ENCODE data around the gene ADGRG1. TPM values are rescaled to one million over a fixed set of nuclear protein-coding genes. Genes with fewer than 3 reads are reported as not detected.
A peak's percentile ranks its signal among the peaks of the same experiment; 100 is the strongest.

The ADGRG1 gene
- total RNA-seq, 1 donor from 2014 or later: 67.1 TPM

GRCh38 chr16:57628783-57629293, 408 bp downstream of the ADGRG1 start:
- peak overlapping the region; percentile 27 for H3K4me3 Mint-ChIP-seq
- H3K36me3 Mint-ChIP-seq: no peaks in the 10 kb centered on the region
- H3K4me1 Mint-ChIP-seq: peaks cover 52% of the 10 kb centered on the region
- H3K9me3 Mint-ChIP-seq: no peaks in the 10 kb centered on the region
- H3K27me3 Mint-ChIP-seq (ENCODE audit: low read depth): peaks cover 1% of the 10 kb centered on the region
- no peak for DNase-seq (ENCODE audit: low spot score in 2 of 2, unreplicated experiment in 2 of 2)
- TF ChIP-seq CTCF (IDR thresholded peaks at IDR 0.05; ENCODE audit: unreplicated experiment): no peak
- peak overlapping the region; percentile 71 for H3K27ac Mint-ChIP-seq

GRCh38 chr16:57629516-57630406, 1.3 kb downstream of the ADGRG1 start:
- no peaks in the 10 kb centered on the region for H3K36me3 Mint-ChIP-seq
- H3K27ac Mint-ChIP-seq: no peak overlapping the region
- H3K4me3 Mint-ChIP-seq: no peak overlapping the region

GRCh38 chr16:57630407-57630797, 2.0 kb downstream of the ADGRG1 start:
- no peak for TF ChIP-seq CTCF (IDR thresholded peaks at IDR 0.05; ENCODE audit: unreplicated experiment)
- Mint-ChIP-seq H3K4me3 (no peak overlapping the region), H3K4me1 (peaks cover 37% of the 10 kb centered on the region), H3K36me3 (no peaks in the 10 kb centered on the region), H3K27ac (no peak overlapping the region), H3K27me3 (ENCODE audit: low read depth) (peaks cover 1% of the 10 kb centered on the region), H3K9me3 (no peaks in the 10 kb centered on the region)
- no peak for DNase-seq (ENCODE audit: low spot score in 2 of 2, unreplicated experiment in 2 of 2)

More at GRCh38 chr16:57629516-57630406, 1.3 kb downstream of the ADGRG1 start:
- Mint-ChIP-seq H3K4me1 (peaks cover 43% of the 10 kb centered on the region), H3K9me3 (no peaks in the 10 kb centered on the region), H3K27me3 (ENCODE audit: low read depth) (peaks cover 1% of the 10 kb centered on the region)
- DNase-seq (ENCODE audit: low spot score in 2 of 2, unreplicated experiment in 2 of 2): no peak
- TF ChIP-seq CTCF (IDR thresholded peaks at IDR 0.05; ENCODE audit: unreplicated experiment): no peak

GRCh38 chr16:57630931-57631845, 2.8 kb downstream of the ADGRG1 start:
- Mint-ChIP-seq H3K36me3 (no peaks in the 10 kb centered on the region), H3K4me3 (no peak overlapping the region), H3K4me1 (peaks cover 33% of the 10 kb centered on the region), H3K9me3 (no peaks in the 10 kb centered on the region), H3K27me3 (ENCODE audit: low read depth) (peaks cover 1% of the 10 kb centered on the region), H3K27ac (peak overlapping the region; percentile 34)
- no peak for TF ChIP-seq CTCF (IDR thresholded peaks at IDR 0.05; ENCODE audit: unreplicated experiment)
- DNase-seq (ENCODE audit: low spot score in 2 of 2, unreplicated experiment in 2 of 2): no peak

- Mint-ChIP-seq H3K36me3 (no peaks in the 10 kb centered on the region), H3K9me3 (no peaks in the 10 kb centered on the region), H3K27me3 (ENCODE audit: low read depth) (peaks cover 1% of the 10 kb centered on the region), H3K27ac (no peak overlapping the region), H3K4me1 (peaks cover 34% of the 10 kb centered on the region), H3K4me3 (no peak overlapping the region)
- TF ChIP-seq CTCF (IDR thresholded peaks at IDR 0.05; ENCODE audit: unreplicated experiment): no peak
- DNase-seq (ENCODE audit: low spot score in 2 of 2, unreplicated experiment in 2 of 2): no peak
Measured at GRCh38 chr16:57632568-57632967, 4.1 kb downstream of the ADGRG1 start.
